HG02884 (cell line): ENCODE measurements around the gene ASB13.
A peak's percentile ranks its signal among the peaks of the same experiment; 100 is the strongest.

Source experiments
- ATAC-seq: cut with Tn5 transposase; IDR thresholded peaks from one replicate; pipeline ENCODE4 v1.9.1; 2021; ENCODE audit warnings: mild to moderate bottlenecking, moderate library complexity; ENCODE audit not compliant: unreplicated experiment

The ASB13 gene

GRCh38 chr10:5648494-5649457 lies 17.6 kb downstream of the ASB13 start:
- no peak for ATAC-seq

GRCh38 chr10:5647507-5648240 lies 18.7 kb downstream of the ASB13 start:
- no peak for ATAC-seq

- no peak for ATAC-seq
Measured at GRCh38 chr10:5645944-5646617, 20.3 kb downstream of the ASB13 start.

- ATAC-seq: no peak
Measured at GRCh38 chr10:5645375-5645774, 21.0 kb downstream of the ASB13 start.

- ATAC-seq: no peak
Measured at GRCh38 chr10:5644930-5645329, 21.5 kb downstream of the ASB13 start.

- no peak for ATAC-seq
Measured at GRCh38 chr10:5643346-5644067, 22.9 kb downstream of the ASB13 start.

GRCh38 chr10:5641501-5641900 lies 24.9 kb downstream of the ASB13 start:
- no peak for ATAC-seq

GRCh38 chr10:5640501-5640900 lies 25.9 kb downstream of the ASB13 start:
- ATAC-seq: no peak

- ATAC-seq: no peak
Measured at GRCh38 chr10:5640036-5640435, 26.4 kb downstream of the ASB13 start.

- ATAC-seq: no peak
Measured at GRCh38 chr10:5639066-5639465, 27.3 kb downstream of the ASB13 start.

- no peak for ATAC-seq
Measured at GRCh38 chr10:5638494-5638893, 27.9 kb downstream of the ASB13 start.

GRCh38 chr10:5634918-5635317 lies 31.5 kb downstream of the ASB13 start:
- ATAC-seq: no peak

GRCh38 chr10:5633166-5633749 lies 33.1 kb downstream of the ASB13 start:
- ATAC-seq: no peak

- no peak for ATAC-seq
Measured at GRCh38 chr10:5632446-5632845, 33.9 kb downstream of the ASB13 start.

- no peak for ATAC-seq
Measured at GRCh38 chr10:5631936-5632335, 34.5 kb downstream of the ASB13 start.

GRCh38 chr10:5630112-5630436 lies 36.3 kb downstream of the ASB13 start:
- ATAC-seq: no peak

GRCh38 chr10:5629303-5630111 lies 36.9 kb downstream of the ASB13 start:
- ATAC-seq: peak; percentile 75

- peak; percentile 40 for ATAC-seq
Measured at GRCh38 chr10:5628451-5629302, 37.7 kb downstream of the ASB13 start.
